K562 (cell line): ENCODE results near the gene CCDC171. TPM values are rescaled to one million over a fixed set of nuclear protein-coding genes. Genes with fewer than 3 reads are reported as not detected.

Experiments used
- ATAC-seq: fragments of 200-7000 bp; cut with Tn5 transposase; 3 replicates; pipeline ENCODE4 v1.9.1; 2020; ENCODE audit warnings: moderate library complexity
- BruUV-seq: library from RNA; stranded (reverse); fragments of 400-500 nt; replicated peaks from 2 replicates; lab custom pipeline; 2021; lab: Mats Ljungman, UMichigan
- CTCF ChIA-PET: fragments of 300-600 bp; formaldehyde crosslinking; extraction: SDS; loops from one replicate; lab custom pipeline; 2021; ENCODE audit warnings: low intra/inter-chr PET ratio; lab: Yijun Ruan, JAX
- POLR2A ChIA-PET: fragments of 300-600, 350-650 bp; sonication (Branson Sonifier 250); formaldehyde crosslinking; extraction: SDS; loops from one replicate; lab custom pipeline; 2021; ENCODE audit warnings: antibody characterized with exemption, inconsistent platforms; lab: Yijun Ruan, JAX
- DNase-seq, 4 experiments: peaks; one replicate each; pipeline versions ENCODE4 v3.0.0 to v3.0.0-alpha.2; 2011 to 2018; ENCODE audit warnings: low spot score in 3 of 4, mixed read lengths in 3 of 4; ENCODE audit errors: extremely low read depth in 1 of 4
- FAIRE-seq: peaks from 2 replicates; lab custom pipeline; 2011; peaks lifted over from hg19 to GRCh38; lab: Jason Lieb, UNC
- H2AFZ ChIP-seq: 2 replicates; pipeline ENCODE4 v1.6.0; 2011; ENCODE audit warnings: low read depth, low read length, control low read depth, inconsistent platforms
- H3K27ac ChIP-seq: fragments of 200-600 bp; 3 replicates; pipeline ENCODE4 v1.8.0; 2011; ENCODE audit warnings: low read depth, mild to moderate bottlenecking, control low read depth, inconsistent platforms, low read length, moderate library complexity, mixed read lengths; ENCODE audit errors: extremely low read depth
- H3K27me3 ChIP-seq, 2 experiments: fragments of 300-600 bp in 1 of 2; 2 replicates in 1 of 2; 3 replicates in 1 of 2; pipeline versions ENCODE4 v1.6.0 to v1.8.0; 2011; ENCODE audit warnings: inconsistent platforms in 2 of 2, low read length in 2 of 2, mild to moderate bottlenecking in 1 of 2, mixed read lengths in 1 of 2, moderate library complexity in 1 of 2; ENCODE audit not compliant: control insufficient read depth in 2 of 2, insufficient read depth in 2 of 2
- H3K36me3 ChIP-seq: fragments of 300-600 bp; 3 replicates; pipeline ENCODE4 v1.8.0; 2011; ENCODE audit warnings: mild to moderate bottlenecking, low read length, inconsistent platforms; ENCODE audit not compliant: control insufficient read depth, insufficient read depth
- H3K4me1 ChIP-seq, 2 experiments: fragments of 200-600 bp in 1 of 2; replicated peaks in 1 of 2; 2 replicates in 1 of 2; 3 replicates in 1 of 2; pipeline versions ENCODE4 v1.5.1 to v1.8.0; 2011; ENCODE audit warnings: inconsistent platforms in 2 of 2, low read length in 2 of 2, mild to moderate bottlenecking in 1 of 2, mixed read lengths in 1 of 2, moderate library complexity in 1 of 2; ENCODE audit not compliant: control insufficient read depth in 2 of 2, insufficient read depth in 2 of 2
- H3K4me2 ChIP-seq: 2 replicates; pipeline ENCODE4 v1.6.1; 2011; ENCODE audit warnings: low read length, control low read depth, inconsistent platforms, mixed read lengths; ENCODE audit not compliant: insufficient read depth
- H3K4me3 ChIP-seq: fragments of 200-600 bp; sonication (generic), shearing (Covaris generic); 2 replicates; pipeline ENCODE4 v1.5.1; 2016; ENCODE audit warnings: control low read depth, inconsistent platforms
- H3K79me2 ChIP-seq: fragments of 200-600 bp; 3 replicates; pipeline ENCODE4 v1.8.0; 2011; ENCODE audit warnings: low read length, inconsistent platforms; ENCODE audit not compliant: control insufficient read depth, insufficient read depth
- H3K9ac ChIP-seq, 2 experiments: 2 replicates each; pipeline versions ENCODE4 v1.6.0 to v1.6.1; 2011; ENCODE audit warnings: low read depth in 2 of 2, low read length in 2 of 2, control low read depth in 1 of 2, inconsistent platforms in 1 of 2, mild to moderate bottlenecking in 1 of 2, mixed read lengths in 1 of 2; ENCODE audit not compliant: insufficient read depth in 1 of 2
- H3K9me1 ChIP-seq: one replicate; pipeline ENCODE4 v1.6.0; 2011; ENCODE audit warnings: inconsistent platforms, mild to moderate bottlenecking, low read length, moderate library complexity; ENCODE audit not compliant: control insufficient read depth, insufficient read depth
- H3K9me3 ChIP-seq: replicated peaks from 2 replicates; pipeline ENCODE4 v1.5.1; 2011; ENCODE audit warnings: low read depth, low read length, inconsistent platforms; ENCODE audit not compliant: control insufficient read depth, insufficient read depth
- H4K20me1 ChIP-seq: replicated peaks from 2 replicates; pipeline ENCODE4 v1.6.1; 2011; ENCODE audit warnings: low read length, inconsistent platforms, mixed read lengths; ENCODE audit not compliant: control insufficient read depth, insufficient read depth
- BRF1 ChIP-seq: IDR thresholded peaks from 3 replicates; pipeline ENCODE4 v1.6.1; 2011; ENCODE audit warnings: borderline replicate concordance, mild to moderate bottlenecking; ENCODE audit not compliant: insufficient read length; ENCODE audit errors: extremely low read depth
- ELF4 ChIP-seq: fragments of 450-650 bp; formaldehyde crosslinking; IDR thresholded peaks from 2 replicates; pipeline ENCODE4 v1.4.0; 2022; ENCODE audit warnings: missing genetic modification characterization
- MEF2A ChIP-seq: IDR thresholded peaks from 2 replicates; pipeline ENCODE4 v1.6.1; 2011; ENCODE audit warnings: low read depth, mild to moderate bottlenecking, low read length, moderate library complexity; ENCODE audit not compliant: control insufficient read depth
- NFRKB ChIP-seq: fragments of 450-650 bp; IDR thresholded peaks from 2 replicates; pipeline ENCODE4 v1.6.1; 2016; ENCODE audit warnings: low read depth
- SRSF3 ChIP-seq: fragments of 200-400 bp; formaldehyde crosslinking; IDR thresholded peaks from 2 replicates; pipeline ENCODE4 v1.6.1; 2016; ENCODE audit warnings: mild to moderate bottlenecking, low read length, moderate library complexity; ENCODE audit not compliant: insufficient read depth
- WGBS: fragments of 100-300 bp; shearing (Covaris generic); methylation state at CpG from one replicate; pipeline ENCODE4 v1.1.6; 2016; ENCODE audit warnings: low coverage, mixed read lengths; ENCODE audit not compliant: insufficient coverage; ENCODE audit errors: missing lambda C conversion rate; 5-methylcytosine and 5-hydroxymethylcytosine counted together
- in situ Hi-C: fragments of 300-500 bp; cut with MboI; formaldehyde crosslinking; loops from 4 replicates; pipeline ENCODE4 v1.15.0; 2018; ENCODE audit warnings: inconsistent platforms, mixed read lengths
- intact Hi-C: fragments of 100-400 bp; cut with micrococcal nuclease; formaldehyde crosslinking; loops from 2 replicates; pipeline ENCODE4 v1.14.2; 2022
- polyA plus RNA-seq, 8 experiments: library from polyadenylated mRNA; depleted of rRNA in 4 of 8; stranded (reverse) in 5 of 8; unstranded in 3 of 8; fragments of >200 nt; fragmentation: Nextera tagmentation in 2 of 8; fragmentation: Illumina TruSeq in 1 of 8; extraction: Ambion mirVana in 2 of 8; extraction: Trizol in 1 of 8; gene quantifications; 2 replicates each; pipeline versions ENCODE4 v1.2.1 to v1.2.3, GENCODE V29; 2011 to 2014; ENCODE audit warnings: inconsistent platforms in 1 of 8, missing spikeins in 1 of 8
- total RNA-seq, 7 experiments: library from RNA; depleted of rRNA in 6 of 7; stranded (reverse); fragments of >200 nt in 6 of 7; fragmentation: Illumina TruSeq in 2 of 7; extraction: Trizol in 2 of 7; gene quantifications; 2 replicates each; pipeline versions ENCODE4 v1.2.1 to v1.2.3, GENCODE V29; 2011 to 2021; ENCODE audit warnings: low replicate concordance in 1 of 7
- TF ChIP-seq, protein P1 (sequence below): sonication (generic); formaldehyde crosslinking; IDR thresholded peaks from 2 replicates; pipeline ENCODE4 v1.8.0; 2022; ENCODE audit warnings: missing genetic modification reagents, mild to moderate bottlenecking, borderline replicate concordance
- TF ChIP-seq, protein P2 (sequence below): sonication (generic); formaldehyde crosslinking; IDR thresholded peaks from 2 replicates; pipeline ENCODE4 v1.8.0; 2022; ENCODE audit warnings: missing genetic modification reagents, mild to moderate bottlenecking, borderline replicate concordance
- TF ChIP-seq, protein P3 (sequence below): fragments of 450-650 bp; formaldehyde crosslinking; IDR thresholded peaks from 2 replicates; pipeline ENCODE4 v1.4.0; 2020; ENCODE audit warnings: mild to moderate bottlenecking, mixed read lengths
- TF ChIP-seq, protein P4 (sequence below): fragments of 250-450 bp; sonication (Bioruptor Pico); IDR thresholded peaks from 2 replicates; pipeline ENCODE4 v1.8.0; 2021; ENCODE audit warnings: moderate library complexity, mild to moderate bottlenecking, inconsistent platforms

The CCDC171 gene
- total and polyA plus RNA-seq, 9 of the 15 experiments (the other 6 are each of a cell fraction or from before 2014, with no cell fraction given), result 0.08 to 3.8 (median 0.27) TPM

DNA sequence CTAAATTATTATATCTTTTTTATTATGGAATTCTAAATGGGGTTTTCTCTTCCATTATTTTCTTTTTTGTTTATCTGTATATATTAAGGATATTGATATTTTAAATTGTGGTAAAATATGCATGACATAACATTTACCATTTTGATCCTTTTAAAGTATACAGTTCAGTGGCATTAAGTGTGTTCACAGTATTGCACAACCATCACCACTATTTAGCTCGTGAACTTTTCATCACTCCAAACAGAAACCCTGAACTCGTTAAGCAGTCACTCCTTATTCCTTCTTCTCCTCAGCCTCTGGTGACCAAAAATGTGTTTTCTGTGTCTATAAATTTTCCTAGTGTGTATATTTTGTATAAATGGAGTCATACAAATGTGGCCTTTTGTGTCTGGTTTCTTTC is 188.2 kb downstream of the CCDC171 start:
- intact Hi-C loops, result no loop called here
- Histone ChIP-seq H3K27me3 (no peaks in the 10 kb centered on the region), H3K4me1 (no peaks in the 10 kb centered on the region), H3K4me2 (no peak overlapping the region), H2AFZ (no peak overlapping the region), H3K4me3 (no peak overlapping the region), H3K79me2 (no peaks in the 10 kb centered on the region), H3K9me3 (no peaks in the 10 kb centered on the region), H3K9ac (no peak overlapping the region), H3K9me1 (no peaks in the 10 kb centered on the region), H4K20me1 (no peaks in the 10 kb centered on the region), H3K36me3 (no peaks in the 10 kb centered on the region), H3K27ac (no peak overlapping the region)
- ATAC-seq (no peak), DNase-seq (no peak), FAIRE-seq (no peak)
- CTCF ChIA-PET, result no interaction called here
- 0% methylated on average over 1 of the region's 2 CpGs for WGBS
- POLR2A ChIA-PET, result no interaction called here
- in situ Hi-C loops, result no loop called here
- TF ChIP-seq, protein P1, sequence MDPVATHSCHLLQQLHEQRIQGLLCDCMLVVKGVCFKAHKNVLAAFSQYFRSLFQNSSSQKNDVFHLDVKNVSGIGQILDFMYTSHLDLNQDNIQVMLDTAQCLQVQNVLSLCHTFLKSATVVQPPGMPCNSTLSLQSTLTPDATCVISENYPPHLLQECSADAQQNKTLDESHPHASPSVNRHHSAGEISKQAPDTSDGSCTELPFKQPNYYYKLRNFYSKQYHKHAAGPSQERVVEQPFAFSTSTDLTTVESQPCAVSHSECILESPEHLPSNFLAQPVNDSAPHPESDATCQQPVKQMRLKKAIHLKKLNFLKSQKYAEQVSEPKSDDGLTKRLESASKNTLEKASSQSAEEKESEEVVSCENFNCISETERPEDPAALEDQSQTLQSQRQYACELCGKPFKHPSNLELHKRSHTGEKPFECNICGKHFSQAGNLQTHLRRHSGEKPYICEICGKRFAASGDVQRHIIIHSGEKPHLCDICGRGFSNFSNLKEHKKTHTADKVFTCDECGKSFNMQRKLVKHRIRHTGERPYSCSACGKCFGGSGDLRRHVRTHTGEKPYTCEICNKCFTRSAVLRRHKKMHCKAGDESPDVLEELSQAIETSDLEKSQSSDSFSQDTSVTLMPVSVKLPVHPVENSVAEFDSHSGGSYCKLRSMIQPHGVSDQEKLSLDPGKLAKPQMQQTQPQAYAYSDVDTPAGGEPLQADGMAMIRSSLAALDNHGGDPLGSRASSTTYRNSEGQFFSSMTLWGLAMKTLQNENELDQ (CRISPR knock-in tag), result no peak
- TF ChIP-seq ELF4 (CRISPR knock-in tag), result no peak
- TF ChIP-seq SRSF3, result no peak
- TF ChIP-seq BRF1, result no peak
- TF ChIP-seq, protein P2, sequence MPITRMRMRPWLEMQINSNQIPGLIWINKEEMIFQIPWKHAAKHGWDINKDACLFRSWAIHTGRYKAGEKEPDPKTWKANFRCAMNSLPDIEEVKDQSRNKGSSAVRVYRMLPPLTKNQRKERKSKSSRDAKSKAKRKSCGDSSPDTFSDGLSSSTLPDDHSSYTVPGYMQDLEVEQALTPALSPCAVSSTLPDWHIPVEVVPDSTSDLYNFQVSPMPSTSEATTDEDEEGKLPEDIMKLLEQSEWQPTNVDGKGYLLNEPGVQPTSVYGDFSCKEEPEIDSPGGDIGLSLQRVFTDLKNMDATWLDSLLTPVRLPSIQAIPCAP (CRISPR knock-in tag), result no peak
- TF ChIP-seq, protein P3, sequence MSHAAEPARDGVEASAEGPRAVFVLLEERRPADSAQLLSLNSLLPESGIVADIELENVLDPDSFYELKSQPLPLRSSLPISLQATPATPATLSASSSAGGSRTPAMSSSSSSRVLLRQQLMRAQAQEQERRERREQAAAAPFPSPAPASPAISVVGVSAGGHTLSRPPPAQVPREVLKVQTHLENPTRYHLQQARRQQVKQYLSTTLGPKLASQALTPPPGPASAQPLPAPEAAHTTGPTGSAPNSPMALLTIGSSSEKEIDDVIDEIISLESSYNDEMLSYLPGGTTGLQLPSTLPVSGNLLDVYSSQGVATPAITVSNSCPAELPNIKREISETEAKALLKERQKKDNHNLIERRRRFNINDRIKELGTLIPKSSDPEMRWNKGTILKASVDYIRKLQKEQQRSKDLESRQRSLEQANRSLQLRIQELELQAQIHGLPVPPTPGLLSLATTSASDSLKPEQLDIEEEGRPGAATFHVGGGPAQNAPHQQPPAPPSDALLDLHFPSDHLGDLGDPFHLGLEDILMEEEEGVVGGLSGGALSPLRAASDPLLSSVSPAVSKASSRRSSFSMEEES (CRISPR knock-in tag), result no peak
- TF ChIP-seq MEF2A, result no peak
- TF ChIP-seq NFRKB, result no peak
- TF ChIP-seq, protein P4, sequence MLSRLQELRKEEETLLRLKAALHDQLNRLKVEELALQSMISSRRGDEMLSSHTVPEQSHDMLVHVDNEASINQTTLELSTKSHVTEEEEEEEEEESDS (CRISPR knock-in tag), result no peak
- no TSS peak for BruUV-seq
